Prostate gland (tissue), 2 donors: ENCODE data around the gene CXXC1. TPM values are rescaled to one million over a fixed set of nuclear protein-coding genes. Genes with fewer than 3 reads are reported as not detected.

Source experiments
- DNase-seq: peaks from one replicate; pipeline ENCODE4 v3.0.0-alpha.2; 2019; ENCODE audit warnings: low spot score
- H3K27ac ChIP-seq, 2 donors: fragments of 200-600 bp; sonication (generic); 2 replicates each; pipeline ENCODE4 v1.5.1; 2017 to 2019
- H3K27me3 ChIP-seq: fragments of 200-600 bp; sonication (generic); replicated peaks from 2 replicates; pipeline ENCODE4 v1.5.1; 2019; ENCODE audit not compliant: insufficient read depth
- H3K36me3 ChIP-seq, 2 donors: fragments of 200-600 bp; sonication (generic); 1 replicate in 1 of 2; 2 replicates in 1 of 2; pipeline versions ENCODE4 v1.5.1 to v1.8.1; 2017 to 2019
- H3K4me1 ChIP-seq: fragments of 200-600 bp; sonication (generic); replicated peaks from 2 replicates; pipeline ENCODE4 v1.5.1; 2019
- H3K4me3 ChIP-seq, 2 donors: fragments of 200-600 bp; sonication (generic); 2 replicates each; pipeline ENCODE4 v1.5.1; 2017 to 2019
- H3K9me3 ChIP-seq: fragments of 200-600 bp; sonication (generic); 2 replicates; pipeline ENCODE4 v1.5.1; 2017
- CTCF ChIP-seq, 4 experiments: fragments of 200-600 bp in 2 of 4; fragments of 450-650 bp in 2 of 4; sonication (generic) in 2 of 4; IDR thresholded peaks; 1 replicate in 3 of 4; 2 replicates in 1 of 4; pipeline ENCODE4 v1.5.1; 2016 to 2019; ENCODE audit warnings: antibody characterized with exemption in 4 of 4, mild to moderate bottlenecking in 2 of 4, moderate library complexity in 2 of 4
- POLR2A ChIP-seq: fragments of 450-650 bp; IDR thresholded peaks from one replicate; pipeline ENCODE4 v1.6.1; 2016; ENCODE audit warnings: antibody characterized with exemption, mild to moderate bottlenecking
- POLR2AphosphoS5 ChIP-seq: sonication (generic); formaldehyde crosslinking; IDR thresholded peaks from one replicate; pipeline ENCODE4 v1.6.1; 2017; ENCODE audit warnings: antibody characterized with exemption
- whole genome bisulfite sequencing: methylation state at CpG from one replicate; pipeline ENCODE4 v1.1.5; 2018; 5-methylcytosine and 5-hydroxymethylcytosine counted together
- intact Hi-C: fragments of 100-400 bp; cut with DNase I; formaldehyde crosslinking; loops from one replicate; pipeline ENCODE4 v1.14.2; 2022
- total RNA-seq, 2 donors: library from RNA; depleted of rRNA; stranded (reverse); fragments of >200 nt; gene quantifications; one replicate each; pipeline ENCODE4 v1.1.0, GENCODE V29; 2016

CXXC1 gene
- total RNA-seq, 2 donors from 2014 or later, result 61.9 to 87.4 TPM

DNA sequence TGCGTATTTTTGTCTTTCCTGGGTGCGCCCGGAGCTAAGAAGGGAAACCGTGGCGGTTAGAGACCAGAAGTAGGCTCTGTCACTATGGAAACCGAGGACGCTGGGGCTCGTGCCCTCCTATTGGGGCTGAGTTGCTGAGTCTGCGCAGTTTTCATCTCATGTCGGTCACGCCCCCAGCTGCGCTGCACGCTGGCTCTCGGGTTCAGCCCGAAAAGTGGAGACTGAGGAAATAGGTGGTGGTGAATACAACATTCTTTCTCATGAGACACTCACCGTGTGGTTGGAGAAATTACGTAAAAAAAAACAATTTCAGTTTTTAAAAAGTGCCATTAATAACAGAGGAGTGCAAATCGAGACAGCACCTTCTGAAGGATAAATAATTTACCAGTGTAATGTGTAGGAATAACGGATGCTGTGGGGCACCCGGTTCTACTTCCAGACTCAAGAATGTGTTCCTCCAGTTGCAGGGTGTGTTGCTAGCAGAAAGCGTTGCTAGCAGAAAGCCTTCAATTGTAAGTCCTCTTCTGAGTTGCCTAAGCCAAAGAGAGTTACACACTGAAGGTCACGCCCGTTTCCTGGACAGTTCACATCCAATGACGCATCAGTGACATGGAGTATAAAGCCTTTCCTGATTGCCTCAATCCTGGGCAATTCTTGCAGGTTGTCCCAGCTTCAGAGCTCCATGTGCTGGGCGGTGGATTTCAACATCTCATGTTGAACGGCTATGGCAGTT is 20.4 kb upstream of the CXXC1 start:
- no peaks in the 10 kb centered on the region for H3K27me3 ChIP-seq
- intact Hi-C loops, result no loop called here
- TF ChIP-seq POLR2AphosphoS5, result peak; percentile 53
- no peak for TF ChIP-seq POLR2A
- no peaks in the 10 kb centered on the region for H3K36me3 ChIP-seq
- peak; percentile 72 for DNase-seq
- no peak overlapping the region for H3K27ac ChIP-seq
- WGBS, result 8% methylated on average over 26 of the region's 26 CpGs
- H3K9me3 ChIP-seq, result no peaks in the 10 kb centered on the region
- H3K4me3 ChIP-seq, result peak overlapping the region; percentile 28 to 32
- H3K4me1 ChIP-seq, result no peaks in the 10 kb centered on the region

DNA sequence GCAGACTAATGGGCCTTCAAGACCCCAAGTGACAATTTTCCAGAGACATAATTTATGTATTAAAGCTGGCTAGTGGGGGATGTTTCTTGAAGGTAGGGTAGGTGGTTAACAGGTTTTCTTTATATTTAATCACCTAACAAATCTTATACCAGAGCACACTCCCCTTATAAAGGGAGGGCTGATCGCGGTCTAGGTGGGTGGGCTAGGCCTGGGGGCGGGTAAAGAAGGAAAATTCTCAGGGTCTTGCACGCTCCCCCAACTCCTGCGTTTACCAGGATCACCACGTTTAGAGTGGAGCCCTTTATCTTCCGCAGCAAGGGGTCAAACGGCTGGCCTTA is 19.9 kb upstream of the CXXC1 start:
- Histone ChIP-seq H3K36me3 (no peaks in the 10 kb centered on the region), H3K27me3 (no peaks in the 10 kb centered on the region), H3K9me3 (no peaks in the 10 kb centered on the region), H3K4me1 (no peaks in the 10 kb centered on the region), H3K27ac (no peak overlapping the region), H3K4me3 (peak overlapping the region; percentile 28 to 32)
- intact Hi-C loops, result no loop called here
- 3% methylated on average over 8 of the region's 8 CpGs for WGBS
- DNase-seq, result no peak
- TF ChIP-seq POLR2A, result no peak
- TF ChIP-seq CTCF (IDR thresholded peaks at IDR 0.05), result no peak
- no peak for TF ChIP-seq POLR2AphosphoS5

DNA sequence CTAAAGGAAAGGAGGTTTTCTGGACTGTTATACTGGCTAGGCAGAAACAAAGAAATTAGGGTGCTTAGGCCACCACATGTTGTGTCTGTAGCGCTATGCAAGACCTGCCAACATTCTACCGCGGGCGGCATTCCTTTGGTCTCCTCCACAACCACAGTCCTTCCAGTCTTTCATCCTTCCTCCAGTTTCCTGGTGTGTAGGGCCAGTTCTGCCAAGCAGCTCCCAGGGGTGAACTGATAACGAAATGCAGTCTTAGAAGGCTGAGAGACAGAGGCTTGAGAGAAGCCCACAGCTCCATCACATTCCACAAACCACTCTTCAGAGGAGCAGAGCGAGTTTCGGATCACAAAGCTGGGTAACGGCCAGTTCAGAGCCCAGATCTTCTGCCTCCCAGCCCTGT is 19.5 kb upstream of the CXXC1 start:
- Histone ChIP-seq H3K36me3 (no peaks in the 10 kb centered on the region), H3K9me3 (no peaks in the 10 kb centered on the region), H3K27ac (no peak overlapping the region), H3K4me3 (no peak overlapping the region), H3K4me1 (no peaks in the 10 kb centered on the region), H3K27me3 (no peaks in the 10 kb centered on the region)
- intact Hi-C loops, result no loop called here
- WGBS, result 66% methylated on average over 8 of the region's 8 CpGs
- no peak for DNase-seq
- no peak for TF ChIP-seq POLR2A

GRCh38 chr18:50301074-50301473 is 13.6 kb upstream of the CXXC1 start:
- intact Hi-C loops, result no loop called here
- Histone ChIP-seq H3K27me3 (no peaks in the 10 kb centered on the region), H3K27ac (no peak overlapping the region), H3K4me1 (no peaks in the 10 kb centered on the region), H3K4me3 (no peak overlapping the region), H3K9me3 (no peaks in the 10 kb centered on the region), H3K36me3 (no peaks in the 10 kb centered on the region)
- DNase-seq, result no peak
- 58% methylated on average over 5 of the region's 5 CpGs for WGBS
- TF ChIP-seq POLR2AphosphoS5 (no peak), POLR2A (no peak), CTCF (IDR thresholded peaks at IDR 0.05) (no peak)

DNA sequence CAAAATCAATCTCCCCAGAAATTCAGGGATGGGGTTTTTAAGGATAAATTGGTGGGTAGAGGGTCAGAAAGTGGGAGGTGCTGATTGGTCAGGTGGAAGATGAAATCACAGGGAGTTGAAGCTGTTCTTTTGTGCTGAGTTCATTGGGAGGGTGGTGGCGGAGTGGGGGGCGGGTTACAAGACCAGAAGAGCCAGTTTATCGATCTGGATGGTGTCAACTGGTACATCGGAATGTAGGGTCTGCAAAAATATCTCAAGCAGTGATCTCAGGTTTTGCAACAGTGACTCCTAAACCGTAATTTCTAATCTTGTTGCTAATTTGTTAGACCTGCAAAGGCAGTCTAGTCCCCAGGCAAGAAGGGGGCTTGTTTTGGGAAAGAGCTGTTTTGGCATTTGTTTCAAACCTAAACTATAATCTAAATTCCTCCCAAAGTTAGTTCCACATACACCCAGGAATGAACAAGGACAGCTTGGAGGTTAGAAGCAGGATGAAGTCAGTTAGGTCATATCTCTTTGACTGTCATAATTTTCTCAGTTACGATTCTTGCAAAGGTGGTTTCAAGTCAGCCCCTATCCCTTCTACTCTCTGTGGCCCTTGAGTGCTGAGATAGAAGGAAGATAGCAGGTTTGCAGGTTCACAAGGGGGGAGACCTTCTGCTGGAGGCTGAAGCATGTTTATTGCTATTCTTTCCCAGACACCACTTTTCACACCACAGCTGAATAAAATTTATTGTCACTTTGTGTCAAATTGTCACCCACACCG is 12.3 kb upstream of the CXXC1 start:
- Histone ChIP-seq H3K9me3 (no peaks in the 10 kb centered on the region), H3K36me3 (no peaks in the 10 kb centered on the region), H3K4me1 (no peaks in the 10 kb centered on the region), H3K4me3 (no peak overlapping the region), H3K27me3 (no peaks in the 10 kb centered on the region), H3K27ac (no peak overlapping the region)
- WGBS, result 47% methylated on average over 7 of the region's 7 CpGs
- no peak for DNase-seq
- TF ChIP-seq CTCF (IDR thresholded peaks at IDR 0.05), result no peak
- no peak for TF ChIP-seq POLR2AphosphoS5
- TF ChIP-seq POLR2A, result no peak
- intact Hi-C loops, result no loop called here
